Measurements from ENCODE around the gene PFKP. TPM values are rescaled to one million over a fixed set of nuclear protein-coding genes. Genes with fewer than 3 reads are reported as not detected.

PFKP gene
- total RNA-seq, 1 experiment from 2014 or later, result 232 TPM

DNA sequence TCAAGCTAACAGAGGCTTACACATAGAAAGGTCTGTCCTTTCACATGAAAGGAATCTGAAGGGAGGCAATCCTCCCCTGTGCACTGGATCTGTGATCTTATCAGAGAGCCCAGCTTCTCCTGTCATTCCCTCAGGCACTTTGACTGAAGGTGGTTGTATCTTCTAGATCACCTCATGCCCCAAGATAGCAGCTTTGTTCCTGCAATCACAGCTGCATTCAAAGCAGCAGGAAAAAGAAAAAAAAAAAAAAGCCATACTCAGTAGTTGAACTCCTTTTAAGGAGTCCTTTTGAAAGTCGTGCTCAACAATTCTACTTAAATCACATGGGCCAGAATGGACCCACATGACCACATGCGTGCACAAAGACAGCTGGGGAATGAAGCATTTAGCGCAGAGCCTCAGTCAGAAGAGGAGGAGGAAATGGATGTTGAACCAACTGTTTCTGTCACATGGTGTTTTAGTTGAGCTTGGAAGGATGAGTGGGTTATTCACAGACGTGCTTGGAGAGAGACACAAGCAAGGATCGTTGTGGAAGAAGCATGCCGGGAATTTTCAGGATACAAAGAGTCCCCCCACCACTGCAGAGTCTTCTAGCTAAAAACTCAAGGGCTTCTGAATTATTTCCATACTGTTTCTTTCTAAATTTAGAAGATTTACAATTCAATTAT, 13.0 kb upstream of the PFKP start:
- POLR2A ChIA-PET, result interaction anchor here (0.6 kb wide), 1 partner anchor 736 kb away, joined by 3 read pairs; no protein-coding TSS in a partner anchor
- CTCF ChIA-PET, result no interaction called here

DNA sequence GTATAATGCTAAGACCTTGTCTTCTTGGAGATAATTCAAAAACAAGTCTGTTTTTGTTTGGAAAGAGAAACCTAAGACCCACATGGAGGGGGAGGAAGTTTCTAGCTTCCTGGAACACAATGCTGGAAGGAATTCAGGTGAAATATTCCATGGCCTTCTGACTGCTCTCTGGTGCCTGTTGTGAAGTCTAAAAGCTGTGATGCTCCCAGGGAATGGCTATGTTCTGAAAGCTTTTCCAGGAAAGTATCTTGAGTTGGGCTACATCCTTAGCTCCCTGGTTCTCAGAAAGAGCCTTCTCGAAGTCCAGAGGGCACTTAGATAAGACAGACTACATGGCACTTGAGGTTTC, 12.5 kb upstream of the PFKP start:
- ATAC-seq, result no peak
- no peaks in the 10 kb centered on the region for H3K9me3 ChIP-seq (ENCODE audit: control insufficient read depth, insufficient read depth, low read depth, low read length)
- in situ Hi-C loops (cut with HindIII; ENCODE audit: low pct_unique_long_range_greater_than_20kb, low sequenced_read_pairs), result no loop called here
- no peak overlapping the region for H3K4me3 ChIP-seq (ENCODE audit: low read depth in 2 of 2, low read length in 2 of 2)
- BruUV-seq (replicated peaks), result no TSS peak
- DNase-seq (ENCODE audit: low read depth, low spot score), result no peak
- no peaks in the 10 kb centered on the region for H3K27me3 ChIP-seq (ENCODE audit: control insufficient read depth, insufficient read depth, low read length)
- H3K4me1 ChIP-seq (ENCODE audit: control insufficient read depth, insufficient read depth, low read length), result no peaks in the 10 kb centered on the region
- ChIA-PET CTCF (no interaction called here), POLR2A (no interaction called here)
- TF ChIP-seq, protein P1, sequence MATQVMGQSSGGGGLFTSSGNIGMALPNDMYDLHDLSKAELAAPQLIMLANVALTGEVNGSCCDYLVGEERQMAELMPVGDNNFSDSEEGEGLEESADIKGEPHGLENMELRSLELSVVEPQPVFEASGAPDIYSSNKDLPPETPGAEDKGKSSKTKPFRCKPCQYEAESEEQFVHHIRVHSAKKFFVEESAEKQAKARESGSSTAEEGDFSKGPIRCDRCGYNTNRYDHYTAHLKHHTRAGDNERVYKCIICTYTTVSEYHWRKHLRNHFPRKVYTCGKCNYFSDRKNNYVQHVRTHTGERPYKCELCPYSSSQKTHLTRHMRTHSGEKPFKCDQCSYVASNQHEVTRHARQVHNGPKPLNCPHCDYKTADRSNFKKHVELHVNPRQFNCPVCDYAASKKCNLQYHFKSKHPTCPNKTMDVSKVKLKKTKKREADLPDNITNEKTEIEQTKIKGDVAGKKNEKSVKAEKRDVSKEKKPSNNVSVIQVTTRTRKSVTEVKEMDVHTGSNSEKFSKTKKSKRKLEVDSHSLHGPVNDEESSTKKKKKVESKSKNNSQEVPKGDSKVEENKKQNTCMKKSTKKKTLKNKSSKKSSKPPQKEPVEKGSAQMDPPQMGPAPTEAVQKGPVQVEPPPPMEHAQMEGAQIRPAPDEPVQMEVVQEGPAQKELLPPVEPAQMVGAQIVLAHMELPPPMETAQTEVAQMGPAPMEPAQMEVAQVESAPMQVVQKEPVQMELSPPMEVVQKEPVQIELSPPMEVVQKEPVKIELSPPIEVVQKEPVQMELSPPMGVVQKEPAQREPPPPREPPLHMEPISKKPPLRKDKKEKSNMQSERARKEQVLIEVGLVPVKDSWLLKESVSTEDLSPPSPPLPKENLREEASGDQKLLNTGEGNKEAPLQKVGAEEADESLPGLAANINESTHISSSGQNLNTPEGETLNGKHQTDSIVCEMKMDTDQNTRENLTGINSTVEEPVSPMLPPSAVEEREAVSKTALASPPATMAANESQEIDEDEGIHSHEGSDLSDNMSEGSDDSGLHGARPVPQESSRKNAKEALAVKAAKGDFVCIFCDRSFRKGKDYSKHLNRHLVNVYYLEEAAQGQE (IDR thresholded peaks at IDR 0.05; ENCODE audit: insufficient read depth in 1 of 2, low read depth in 2 of 2, low read length in 1 of 2), result no peak
- H3K27ac ChIP-seq (ENCODE audit: low read length), result no peak overlapping the region
- intact Hi-C loops (cut with micrococcal nuclease; ENCODE audit: unreplicated experiment), result no loop called here
- H3K36me3 ChIP-seq (ENCODE audit: control insufficient read depth, insufficient read depth, low read length), result no peaks in the 10 kb centered on the region

More for the DNA sequence above, 13.0 kb upstream of the PFKP start:
- BruUV-seq (replicated peaks), result no TSS peak
- Histone ChIP-seq H3K9me3 (ENCODE audit: control insufficient read depth, insufficient read depth, low read depth, low read length) (no peaks in the 10 kb centered on the region), H3K36me3 (ENCODE audit: control insufficient read depth, insufficient read depth, low read length) (no peaks in the 10 kb centered on the region), H3K4me1 (ENCODE audit: control insufficient read depth, insufficient read depth, low read length) (no peaks in the 10 kb centered on the region), H3K27me3 (ENCODE audit: control insufficient read depth, insufficient read depth, low read length) (no peaks in the 10 kb centered on the region), H3K4me3 (ENCODE audit: low read depth in 2 of 2, low read length in 2 of 2) (no peak overlapping the region), H3K27ac (ENCODE audit: low read length) (no peak overlapping the region)
- in situ Hi-C loops (cut with HindIII; ENCODE audit: low pct_unique_long_range_greater_than_20kb, low sequenced_read_pairs), result no loop called here
- ATAC-seq, result no peak
- intact Hi-C loops (cut with micrococcal nuclease; ENCODE audit: unreplicated experiment), result no loop called here
- TF ChIP-seq, protein P1 (IDR thresholded peaks at IDR 0.05; ENCODE audit: insufficient read depth in 1 of 2, low read depth in 2 of 2, low read length in 1 of 2), result no peak
- no peak for TF ChIP-seq POLR2AphosphoS5 (IDR thresholded peaks at IDR 0.05; ENCODE audit: low read depth, low read length)
- no peak for DNase-seq (ENCODE audit: low read depth, low spot score)

DNA sequence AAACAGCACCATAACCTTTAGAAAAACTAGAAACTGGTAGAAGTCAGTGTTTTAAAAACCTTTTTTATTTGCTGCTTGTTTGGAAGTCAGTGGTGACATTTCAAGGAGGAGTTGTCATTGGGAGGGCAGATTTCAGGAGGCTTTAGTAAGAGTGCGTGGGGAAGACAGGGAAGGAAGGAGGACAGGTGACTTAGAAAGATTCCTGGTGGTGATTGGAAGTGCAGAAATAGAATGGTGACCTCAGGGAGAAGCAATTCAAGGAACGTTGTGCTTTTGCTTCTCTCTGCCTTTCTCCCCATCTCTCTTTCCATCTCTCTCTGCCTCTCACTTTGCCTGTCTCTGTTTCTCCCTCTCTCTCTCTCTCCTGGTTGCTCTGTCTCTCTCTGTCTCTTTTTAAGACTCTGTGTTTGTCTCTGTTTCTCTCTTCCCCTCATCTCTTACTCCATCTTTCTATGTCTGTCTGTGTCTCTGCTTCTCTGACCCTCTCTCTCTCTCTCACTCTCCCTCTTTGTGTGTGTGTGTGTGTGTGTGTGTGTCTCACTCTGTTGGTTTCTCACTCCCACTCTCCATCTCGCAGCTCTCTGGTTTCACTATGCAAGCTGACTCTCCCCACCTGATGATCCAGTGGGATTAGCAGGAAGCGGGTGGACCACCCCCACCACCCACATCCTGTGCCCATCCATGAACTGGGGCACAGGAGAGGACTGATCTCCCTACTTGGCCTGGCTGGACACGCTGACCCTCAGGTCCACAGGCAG, 10.9 kb upstream of the PFKP start:
- Histone ChIP-seq H3K4me3 (ENCODE audit: low read depth in 2 of 2, low read length in 2 of 2) (no peak overlapping the region), H3K4me1 (ENCODE audit: control insufficient read depth, insufficient read depth, low read length) (no peaks in the 10 kb centered on the region), H3K9me3 (ENCODE audit: control insufficient read depth, insufficient read depth, low read depth, low read length) (no peaks in the 10 kb centered on the region), H3K27ac (ENCODE audit: low read length) (no peak overlapping the region), H3K27me3 (ENCODE audit: control insufficient read depth, insufficient read depth, low read length) (no peaks in the 10 kb centered on the region), H3K36me3 (ENCODE audit: control insufficient read depth, insufficient read depth, low read length) (no peaks in the 10 kb centered on the region)
- ChIA-PET CTCF (no interaction called here), POLR2A (no interaction called here)
- TF ChIP-seq CTCF (IDR thresholded peaks at IDR 0.05) (no peak), TCF7L2 (IDR thresholded peaks at IDR 0.05; ENCODE audit: low read depth, low read length) (no peak), POLR2AphosphoS5 (IDR thresholded peaks at IDR 0.05; ENCODE audit: low read depth, low read length) (no peak), SIN3A (IDR thresholded peaks at IDR 0.05; ENCODE audit: borderline replicate concordance, insufficient read depth, low read depth, low read length) (no peak)
- TF ChIP-seq, protein P1 (IDR thresholded peaks at IDR 0.05; ENCODE audit: insufficient read depth in 1 of 2, low read depth in 2 of 2, low read length in 1 of 2), result no peak
- intact Hi-C loops (cut with micrococcal nuclease; ENCODE audit: unreplicated experiment) (no loop called here), in situ Hi-C loops (cut with HindIII; ENCODE audit: low pct_unique_long_range_greater_than_20kb, low sequenced_read_pairs) (no loop called here)
- DNase-seq (ENCODE audit: low read depth, low spot score) (no peak), ATAC-seq (no peak)
- BruUV-seq (replicated peaks), result no TSS peak
